ENCODE measurements around the gene PTPRT. TPM values are rescaled to one million over a fixed set of nuclear protein-coding genes. Genes with fewer than 3 reads are reported as not detected.

The PTPRT gene
- total RNA-seq, 1 experiment from 2014 or later, result not detected

GRCh38 chr20:42181064-42181463 lies 1008.6 kb downstream of the PTPRT start:
- Histone ChIP-seq H3K27ac (ENCODE audit: low read depth, low read length, poor library complexity, severe bottlenecking) (no peak overlapping the region), H3K9me3 (ENCODE audit: low read depth, low read length, poor library complexity, severe bottlenecking) (no peaks in the 10 kb centered on the region), H3K4me3 (ENCODE audit: low read depth, low read length, poor library complexity, severe bottlenecking) (no peak overlapping the region), H3K4me1 (ENCODE audit: insufficient read depth, low read length, poor library complexity, severe bottlenecking) (no peaks in the 10 kb centered on the region), H3K36me3 (ENCODE audit: insufficient read depth, low read length, poor library complexity, severe bottlenecking) (no peaks in the 10 kb centered on the region), H3K27me3 (replicated peaks; ENCODE audit: insufficient read depth, low read depth, low read length, poor library complexity) (no peaks in the 10 kb centered on the region)
- CTCF ChIA-PET, result interaction anchor here (0.6 kb wide), 1 partner anchor 153 kb away, joined by 3 read pairs; no protein-coding TSS in a partner anchor
- POLR2A ChIA-PET (ENCODE audit: low non-redundant PET), result no interaction called here
- DNase-seq (ENCODE audit: low spot score), result no peak
- intact Hi-C loops (cut with micrococcal nuclease; ENCODE audit: unreplicated experiment), result no loop called here
- BruUV-seq (replicated peaks), result no TSS peak
- TF ChIP-seq, protein P1, sequence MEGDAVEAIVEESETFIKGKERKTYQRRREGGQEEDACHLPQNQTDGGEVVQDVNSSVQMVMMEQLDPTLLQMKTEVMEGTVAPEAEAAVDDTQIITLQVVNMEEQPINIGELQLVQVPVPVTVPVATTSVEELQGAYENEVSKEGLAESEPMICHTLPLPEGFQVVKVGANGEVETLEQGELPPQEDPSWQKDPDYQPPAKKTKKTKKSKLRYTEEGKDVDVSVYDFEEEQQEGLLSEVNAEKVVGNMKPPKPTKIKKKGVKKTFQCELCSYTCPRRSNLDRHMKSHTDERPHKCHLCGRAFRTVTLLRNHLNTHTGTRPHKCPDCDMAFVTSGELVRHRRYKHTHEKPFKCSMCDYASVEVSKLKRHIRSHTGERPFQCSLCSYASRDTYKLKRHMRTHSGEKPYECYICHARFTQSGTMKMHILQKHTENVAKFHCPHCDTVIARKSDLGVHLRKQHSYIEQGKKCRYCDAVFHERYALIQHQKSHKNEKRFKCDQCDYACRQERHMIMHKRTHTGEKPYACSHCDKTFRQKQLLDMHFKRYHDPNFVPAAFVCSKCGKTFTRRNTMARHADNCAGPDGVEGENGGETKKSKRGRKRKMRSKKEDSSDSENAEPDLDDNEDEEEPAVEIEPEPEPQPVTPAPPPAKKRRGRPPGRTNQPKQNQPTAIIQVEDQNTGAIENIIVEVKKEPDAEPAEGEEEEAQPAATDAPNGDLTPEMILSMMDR (conservative IDR thresholded peaks at IDR 0.05; ENCODE audit: low read depth, low read length), result no peak
- no peak for TF ChIP-seq EZH2 (IDR thresholded peaks at IDR 0.05; ENCODE audit: borderline replicate concordance, low read depth, low read length, poor library complexity, severe bottlenecking)

DNA sequence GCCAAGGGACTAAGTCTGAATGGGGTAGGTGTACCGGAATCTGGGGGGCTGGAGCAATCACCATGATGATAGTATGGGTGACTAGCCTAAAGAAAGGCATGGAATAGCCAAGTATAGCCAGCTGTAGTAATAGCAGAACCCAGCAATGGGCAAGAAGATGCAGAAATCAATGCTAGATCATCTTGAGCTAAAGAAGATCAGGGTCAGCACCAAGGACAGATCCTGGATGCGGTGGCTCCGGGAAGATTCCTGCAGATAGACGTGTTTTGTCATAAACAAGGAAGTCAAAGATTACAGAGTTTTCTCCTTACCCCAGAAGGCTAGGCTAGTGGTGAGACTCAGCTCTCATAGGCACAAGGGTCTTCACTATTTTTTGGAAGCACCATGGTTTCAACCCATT lies 1009.9 kb downstream of the PTPRT start:
- Histone ChIP-seq H3K4me3 (ENCODE audit: low read depth, low read length, poor library complexity, severe bottlenecking) (no peak overlapping the region), H3K9me3 (ENCODE audit: low read depth, low read length, poor library complexity, severe bottlenecking) (no peaks in the 10 kb centered on the region), H3K27me3 (replicated peaks; ENCODE audit: insufficient read depth, low read depth, low read length, poor library complexity) (no peaks in the 10 kb centered on the region), H3K4me1 (ENCODE audit: insufficient read depth, low read length, poor library complexity, severe bottlenecking) (no peaks in the 10 kb centered on the region), H3K36me3 (ENCODE audit: insufficient read depth, low read length, poor library complexity, severe bottlenecking) (no peaks in the 10 kb centered on the region), H3K27ac (ENCODE audit: low read depth, low read length, poor library complexity, severe bottlenecking) (no peak overlapping the region)
- no peak for TF ChIP-seq EZH2 (IDR thresholded peaks at IDR 0.05; ENCODE audit: borderline replicate concordance, low read depth, low read length, poor library complexity, severe bottlenecking)
- TF ChIP-seq, protein P1 (conservative IDR thresholded peaks at IDR 0.05; ENCODE audit: low read depth, low read length), result no peak
- CTCF ChIA-PET, result no interaction called here
- intact Hi-C loops (cut with micrococcal nuclease; ENCODE audit: unreplicated experiment), result no loop called here
- POLR2A ChIA-PET (ENCODE audit: low non-redundant PET), result no interaction called here
- DNase-seq (ENCODE audit: low spot score), result peak; percentile 46
- no TSS peak for BruUV-seq (replicated peaks)

DNA sequence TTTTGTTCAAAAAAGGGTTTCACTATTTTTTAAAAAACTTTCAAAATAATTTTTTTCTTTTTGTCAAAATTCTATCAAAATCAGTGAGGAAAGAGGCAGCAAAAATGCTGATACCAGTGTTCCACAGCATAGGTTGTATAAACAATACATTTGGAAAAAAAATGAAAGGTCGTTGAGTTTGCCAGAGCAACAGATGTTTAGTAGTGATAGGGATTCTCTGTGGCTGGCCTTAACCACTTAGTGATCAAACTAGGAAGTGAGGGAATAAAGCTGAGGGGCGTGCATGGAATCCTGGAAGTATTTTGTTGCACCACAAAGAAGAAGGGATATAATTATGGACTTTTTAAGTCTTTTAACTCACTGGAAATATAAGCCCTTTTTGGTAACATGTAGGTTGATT lies 1016.3 kb downstream of the PTPRT start:
- Histone ChIP-seq H3K36me3 (ENCODE audit: insufficient read depth, low read length, poor library complexity, severe bottlenecking) (no peaks in the 10 kb centered on the region), H3K4me1 (ENCODE audit: insufficient read depth, low read length, poor library complexity, severe bottlenecking) (no peaks in the 10 kb centered on the region), H3K27me3 (replicated peaks; ENCODE audit: insufficient read depth, low read depth, low read length, poor library complexity) (peaks cover 7% of the 10 kb centered on the region), H3K27ac (ENCODE audit: low read depth, low read length, poor library complexity, severe bottlenecking) (no peak overlapping the region), H3K4me3 (ENCODE audit: low read depth, low read length, poor library complexity, severe bottlenecking) (no peak overlapping the region), H3K9me3 (ENCODE audit: low read depth, low read length, poor library complexity, severe bottlenecking) (no peaks in the 10 kb centered on the region)
- no peak for DNase-seq (ENCODE audit: low spot score)
- ChIA-PET POLR2A (ENCODE audit: low non-redundant PET) (no interaction called here), CTCF (no interaction called here)
- no TSS peak for BruUV-seq (replicated peaks)
- intact Hi-C loops (cut with micrococcal nuclease; ENCODE audit: unreplicated experiment), result no loop called here
- no peak for TF ChIP-seq EZH2 (IDR thresholded peaks at IDR 0.05; ENCODE audit: borderline replicate concordance, low read depth, low read length, poor library complexity, severe bottlenecking)
- TF ChIP-seq, protein P1 (conservative IDR thresholded peaks at IDR 0.05; ENCODE audit: low read depth, low read length), result no peak
